ENCODE measurements around the gene BTNL3. TPM values are rescaled to one million over a fixed set of nuclear protein-coding genes. Genes with fewer than 3 reads are reported as not detected.
A peak's percentile ranks its signal among the peaks of the same experiment; 100 is the strongest.

Gene BTNL3
- total RNA-seq, 1 donor from 2014 or later = not detected

GRCh38 chr5:181039471-181039870 lies 50.8 kb downstream of the BTNL3 start:
- H3K9ac ChIP-seq (ENCODE audit: low read depth in 1 of 3, low read length in 3 of 3) = no peak overlapping the region
- H3K27me3 ChIP-seq (ENCODE audit: control insufficient read depth in 3 of 3, insufficient read depth in 3 of 3, low read length in 3 of 3) = peaks cover 27 to 52% (median 27%) of the 10 kb centered on the region in 3 donors
- peaks cover 0 to 8% (median 0%) of the 10 kb centered on the region in 3 donors for H3K4me1 ChIP-seq (ENCODE audit: control insufficient read depth in 3 of 3, insufficient read depth in 3 of 3, low read length in 3 of 3)
- no peaks in the 10 kb centered on the region for H3K9me3 ChIP-seq (ENCODE audit: control insufficient read depth in 3 of 3, low read length in 3 of 3)
- no peak overlapping the region for H3K27ac ChIP-seq (ENCODE audit: low read depth, low read length)
- peak overlapping the region in 1 of 3 donors; percentile 52 for H3K4me3 ChIP-seq (ENCODE audit: low read length in 3 of 3)
- H3K36me3 ChIP-seq (ENCODE audit: control insufficient read depth in 3 of 3, insufficient read depth in 3 of 3, low read length in 3 of 3) = no peaks in the 10 kb centered on the region

- peaks cover 27 to 58% (median 33%) of the 10 kb centered on the region in 3 donors for H3K27me3 ChIP-seq (ENCODE audit: control insufficient read depth in 3 of 3, insufficient read depth in 3 of 3, low read length in 3 of 3)
- H3K36me3 ChIP-seq (ENCODE audit: control insufficient read depth in 3 of 3, insufficient read depth in 3 of 3, low read length in 3 of 3) = no peaks in the 10 kb centered on the region
- H3K4me3 ChIP-seq (ENCODE audit: low read length in 3 of 3) = peak within 1 kb of the TSS; percentile 26 to 56 (median 52)
- peaks cover 0 to 8% (median 0%) of the 10 kb centered on the region in 3 donors for H3K4me1 ChIP-seq (ENCODE audit: control insufficient read depth in 3 of 3, insufficient read depth in 3 of 3, low read length in 3 of 3)
- H3K27ac ChIP-seq (ENCODE audit: low read depth, low read length) = peak within 1 kb of the TSS; percentile 8
- no peaks in the 10 kb centered on the region for H3K9me3 ChIP-seq (ENCODE audit: control insufficient read depth in 3 of 3, low read length in 3 of 3)
- H3K9ac ChIP-seq (ENCODE audit: low read depth in 1 of 3, low read length in 3 of 3) = peak within 1 kb of the TSS in 2 of 3 donors; percentile 33 to 57
Observed at GRCh38 chr5:181039931-181040630, 51.4 kb downstream of the BTNL3 start, which contains the start of gene BTNL9. Gene BTNL9, plus strand, starts transcription at chr5:181040266. Its CDS starts 5,224 bp downstream, at chr5:181045490.

DNA sequence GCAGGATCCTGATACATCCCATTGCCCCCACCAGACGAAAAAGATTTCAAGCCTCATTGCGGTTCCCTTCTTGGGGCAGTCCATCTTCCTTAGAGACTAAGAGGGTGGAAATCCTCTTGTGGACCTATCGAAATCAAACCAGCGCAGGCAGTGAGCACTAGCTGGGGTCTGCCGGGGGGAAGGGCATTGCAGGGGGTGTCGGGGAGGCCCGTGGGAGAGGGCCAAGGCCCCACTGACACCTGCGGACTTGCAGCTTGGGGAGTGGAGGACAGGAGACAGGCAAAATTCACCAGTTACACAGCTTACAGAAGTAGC lies 51.9 kb downstream of the BTNL3 start:
- peak overlapping the region; percentile 8 for H3K27ac ChIP-seq (ENCODE audit: low read depth, low read length)
- no peaks in the 10 kb centered on the region for H3K36me3 ChIP-seq (ENCODE audit: control insufficient read depth in 3 of 3, insufficient read depth in 3 of 3, low read length in 3 of 3)
- peaks cover 27 to 63% (median 33%) of the 10 kb centered on the region in 3 donors for H3K27me3 ChIP-seq (ENCODE audit: control insufficient read depth in 3 of 3, insufficient read depth in 3 of 3, low read length in 3 of 3)
- peak overlapping the region in 2 of 3 donors; percentile 52 to 56 for H3K4me3 ChIP-seq (ENCODE audit: low read length in 3 of 3)
- peaks cover 0 to 8% (median 0%) of the 10 kb centered on the region in 3 donors for H3K4me1 ChIP-seq (ENCODE audit: control insufficient read depth in 3 of 3, insufficient read depth in 3 of 3, low read length in 3 of 3)
- H3K9ac ChIP-seq (ENCODE audit: low read depth in 1 of 3, low read length in 3 of 3) = peak overlapping the region in 2 of 3 donors; percentile 33 to 57
- no peaks in the 10 kb centered on the region for H3K9me3 ChIP-seq (ENCODE audit: control insufficient read depth in 3 of 3, low read length in 3 of 3)

GRCh38 chr5:181041043-181041442 lies 52.4 kb downstream of the BTNL3 start:
- peak overlapping the region; percentile 8 for H3K27ac ChIP-seq (ENCODE audit: low read depth, low read length)
- peaks cover 26 to 62% (median 31%) of the 10 kb centered on the region in 3 donors for H3K27me3 ChIP-seq (ENCODE audit: control insufficient read depth in 3 of 3, insufficient read depth in 3 of 3, low read length in 3 of 3)
- peak overlapping the region; percentile 1 to 56 (median 52) for H3K4me3 ChIP-seq (ENCODE audit: low read length in 3 of 3)
- H3K9me3 ChIP-seq (ENCODE audit: control insufficient read depth in 3 of 3, low read length in 3 of 3) = no peaks in the 10 kb centered on the region
- no peaks in the 10 kb centered on the region for H3K36me3 ChIP-seq (ENCODE audit: control insufficient read depth in 3 of 3, insufficient read depth in 3 of 3, low read length in 3 of 3)
- peak overlapping the region in 1 of 3 donors; percentile 57 for H3K9ac ChIP-seq (ENCODE audit: low read depth in 1 of 3, low read length in 3 of 3)
- H3K4me1 ChIP-seq (ENCODE audit: control insufficient read depth in 3 of 3, insufficient read depth in 3 of 3, low read length in 3 of 3) = peaks cover 0 to 8% (median 0%) of the 10 kb centered on the region in 3 donors

- H3K4me3 ChIP-seq (ENCODE audit: low read length in 3 of 3) = peak overlapping the region; percentile 32 to 49 (median 43)
- H3K27me3 ChIP-seq (ENCODE audit: control insufficient read depth in 3 of 3, insufficient read depth in 3 of 3, low read length in 3 of 3) = peaks cover 24 to 62% (median 33%) of the 10 kb centered on the region in 3 donors
- peak overlapping the region; percentile 36 for H3K27ac ChIP-seq (ENCODE audit: low read depth, low read length)
- no peaks in the 10 kb centered on the region for H3K9me3 ChIP-seq (ENCODE audit: control insufficient read depth in 3 of 3, low read length in 3 of 3)
- H3K36me3 ChIP-seq (ENCODE audit: control insufficient read depth in 3 of 3, insufficient read depth in 3 of 3, low read length in 3 of 3) = no peaks in the 10 kb centered on the region
- H3K9ac ChIP-seq (ENCODE audit: low read depth in 1 of 3, low read length in 3 of 3) = peak overlapping the region in 1 of 3 donors; percentile 50
- H3K4me1 ChIP-seq (ENCODE audit: control insufficient read depth in 3 of 3, insufficient read depth in 3 of 3, low read length in 3 of 3) = no peaks in the 10 kb centered on the region
Observed at GRCh38 chr5:181042036-181042713, 53.5 kb downstream of the BTNL3 start.

GRCh38 chr5:181042722-181043121 lies 54.1 kb downstream of the BTNL3 start:
- Histone ChIP-seq H3K27ac (ENCODE audit: low read depth, low read length) (peak overlapping the region; percentile 36), H3K4me1 (ENCODE audit: control insufficient read depth in 3 of 3, insufficient read depth in 3 of 3, low read length in 3 of 3) (no peaks in the 10 kb centered on the region), H3K27me3 (ENCODE audit: control insufficient read depth in 3 of 3, insufficient read depth in 3 of 3, low read length in 3 of 3) (peaks cover 22 to 59% (median 31%) of the 10 kb centered on the region in 3 donors), H3K4me3 (ENCODE audit: low read length in 3 of 3) (peak overlapping the region in 2 of 3 donors; percentile 43 to 49), H3K9ac (ENCODE audit: low read depth in 1 of 3, low read length in 3 of 3) (peak overlapping the region in 1 of 3 donors; percentile 50), H3K9me3 (ENCODE audit: control insufficient read depth in 3 of 3, low read length in 3 of 3) (no peaks in the 10 kb centered on the region), H3K36me3 (ENCODE audit: control insufficient read depth in 3 of 3, insufficient read depth in 3 of 3, low read length in 3 of 3) (no peaks in the 10 kb centered on the region)

DNA sequence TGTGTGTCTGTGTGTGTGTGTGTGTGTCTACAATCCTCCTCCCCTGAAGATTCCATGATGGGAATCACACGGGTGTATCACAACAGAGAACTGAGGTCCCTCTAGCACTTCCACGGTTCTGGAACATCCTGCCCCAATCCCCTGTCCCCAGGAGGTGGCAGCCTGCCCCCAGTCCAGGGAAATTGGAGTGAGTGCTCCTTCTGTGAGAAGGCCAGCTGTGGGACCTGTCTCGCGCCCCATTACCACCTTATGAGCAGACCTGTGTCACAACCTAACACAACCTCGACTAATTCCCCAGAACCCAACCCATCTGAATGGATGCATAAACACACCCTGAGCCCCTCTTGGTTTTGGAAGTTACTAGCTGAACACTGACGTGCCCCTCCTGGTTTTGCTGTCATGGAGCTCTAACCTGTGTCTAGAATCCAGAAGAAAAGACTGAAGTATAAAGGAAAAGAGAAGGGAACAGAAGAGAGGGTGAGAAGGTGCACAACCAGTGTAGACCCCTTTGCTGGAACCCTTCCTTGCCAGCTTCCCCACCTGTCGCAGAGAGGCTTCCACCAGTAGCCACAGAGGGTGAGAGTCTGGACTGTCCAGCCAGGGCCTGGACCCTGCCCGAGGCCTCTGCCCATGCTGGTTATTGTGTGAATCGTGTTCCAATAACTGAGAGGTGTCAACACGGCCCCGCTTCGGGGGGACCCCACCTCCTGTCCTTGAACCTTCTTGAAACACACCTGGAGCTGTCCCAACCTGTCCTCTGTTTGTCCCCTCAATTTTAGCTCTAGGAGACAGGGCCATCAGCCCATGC lies 54.8 kb downstream of the BTNL3 start:
- peak overlapping the region; percentile 14 to 31 (median 22) for H3K4me3 ChIP-seq (ENCODE audit: low read length in 3 of 3)
- no peaks in the 10 kb centered on the region for H3K4me1 ChIP-seq (ENCODE audit: control insufficient read depth in 3 of 3, insufficient read depth in 3 of 3, low read length in 3 of 3)
- peak overlapping the region; percentile 20 for H3K27ac ChIP-seq (ENCODE audit: low read depth, low read length)
- no peaks in the 10 kb centered on the region for H3K9me3 ChIP-seq (ENCODE audit: control insufficient read depth in 3 of 3, low read length in 3 of 3)
- H3K36me3 ChIP-seq (ENCODE audit: control insufficient read depth in 3 of 3, insufficient read depth in 3 of 3, low read length in 3 of 3) = no peaks in the 10 kb centered on the region
- H3K9ac ChIP-seq (ENCODE audit: low read depth in 1 of 3, low read length in 3 of 3) = peak overlapping the region in 1 of 3 donors; percentile 25
- peaks cover 28 to 58% (median 30%) of the 10 kb centered on the region in 3 donors for H3K27me3 ChIP-seq (ENCODE audit: control insufficient read depth in 3 of 3, insufficient read depth in 3 of 3, low read length in 3 of 3)

DNA sequence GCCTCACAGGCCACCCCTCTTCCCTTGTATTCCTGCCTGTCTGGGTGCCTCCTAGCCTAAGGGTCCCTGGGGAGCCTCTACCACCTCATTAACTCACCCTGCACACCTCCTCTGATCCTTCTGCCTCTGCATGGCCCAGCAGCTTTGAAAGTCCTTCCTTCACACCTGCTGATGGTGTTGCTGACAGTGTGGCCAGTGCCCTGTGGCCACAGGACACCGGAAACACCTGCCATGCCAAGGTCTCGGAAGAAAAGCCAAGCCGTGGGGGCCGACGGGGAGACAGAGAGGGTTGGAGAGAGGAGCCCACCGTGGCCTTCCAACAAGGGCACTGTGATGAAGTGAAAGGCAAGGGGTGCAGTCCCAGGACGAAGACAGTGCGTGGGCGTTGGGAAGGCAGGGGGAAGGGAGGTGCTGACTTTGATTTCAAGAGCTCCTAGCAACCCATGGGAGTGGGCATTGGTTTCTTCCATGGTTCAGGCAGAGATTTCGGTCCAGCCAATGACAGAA lies 55.5 kb downstream of the BTNL3 start:
- Histone ChIP-seq H3K4me3 (ENCODE audit: low read length in 3 of 3) (peak overlapping the region in 2 of 3 donors; percentile 14 to 35), H3K4me1 (ENCODE audit: control insufficient read depth in 3 of 3, insufficient read depth in 3 of 3, low read length in 3 of 3) (no peaks in the 10 kb centered on the region), H3K36me3 (ENCODE audit: control insufficient read depth in 3 of 3, insufficient read depth in 3 of 3, low read length in 3 of 3) (no peaks in the 10 kb centered on the region), H3K27me3 (ENCODE audit: control insufficient read depth in 3 of 3, insufficient read depth in 3 of 3, low read length in 3 of 3) (peaks cover 26 to 56% (median 28%) of the 10 kb centered on the region in 3 donors), H3K9me3 (ENCODE audit: control insufficient read depth in 3 of 3, low read length in 3 of 3) (no peaks in the 10 kb centered on the region), H3K27ac (ENCODE audit: low read depth, low read length) (peak overlapping the region; percentile 20), H3K9ac (ENCODE audit: low read depth in 1 of 3, low read length in 3 of 3) (peak overlapping the region in 1 of 3 donors; percentile 45)

- peak overlapping the region in 1 of 3 donors; percentile 35 for H3K4me3 ChIP-seq (ENCODE audit: low read length in 3 of 3)
- H3K9me3 ChIP-seq (ENCODE audit: control insufficient read depth in 3 of 3, low read length in 3 of 3) = no peaks in the 10 kb centered on the region
- no peaks in the 10 kb centered on the region for H3K36me3 ChIP-seq (ENCODE audit: control insufficient read depth in 3 of 3, insufficient read depth in 3 of 3, low read length in 3 of 3)
- no peak overlapping the region for H3K9ac ChIP-seq (ENCODE audit: low read depth in 1 of 3, low read length in 3 of 3)
- H3K27ac ChIP-seq (ENCODE audit: low read depth, low read length) = peak overlapping the region; percentile 20
- H3K27me3 ChIP-seq (ENCODE audit: control insufficient read depth in 3 of 3, insufficient read depth in 3 of 3, low read length in 3 of 3) = peaks cover 28 to 59% (median 31%) of the 10 kb centered on the region in 3 donors
- peaks cover 0 to 2% (median 0%) of the 10 kb centered on the region in 3 donors for H3K4me1 ChIP-seq (ENCODE audit: control insufficient read depth in 3 of 3, insufficient read depth in 3 of 3, low read length in 3 of 3)
Observed at GRCh38 chr5:181044662-181045305, 56.1 kb downstream of the BTNL3 start.
